Heart left ventricle (tissue), 16 donors: Measurements from ENCODE around the gene SYNGAP1. TPM values are rescaled to one million over a fixed set of nuclear protein-coding genes. Genes with fewer than 3 reads are reported as not detected.

Experiments used
- ATAC-seq, 4 donors: fragments of 200-7000 bp; cut with Tn5 transposase; one replicate each; pipeline ENCODE4 v1.9.1; 2020 to 2022; ENCODE audit warnings: moderate library complexity in 4 of 4, mild to moderate bottlenecking in 3 of 4, moderate number of reproducible peaks in 1 of 4
- DNase-seq, 5 donors: peaks; one replicate each; pipeline ENCODE4 v3.0.0-alpha.2; 2020
- H3K27ac ChIP-seq, 12 donors: fragments of 200-600 bp; sonication (generic) in 4 of 12; one replicate each; pipeline versions ENCODE4 v1.5.0 to v1.8.0; 2016 to 2022; ENCODE audit warnings: mild to moderate bottlenecking in 2 of 12
- H3K27me3 ChIP-seq, 9 donors: fragments of 200-600 bp; sonication (generic) in 2 of 9; one replicate each; pipeline versions ENCODE4 v1.5.1 to v1.8.0; 2016 to 2022; ENCODE audit warnings: mild to moderate bottlenecking in 3 of 9
- H3K36me3 ChIP-seq, 9 donors: fragments of 200-600 bp; sonication (generic) in 2 of 9; one replicate each; pipeline versions ENCODE4 v1.5.0 to v1.8.0; 2018 to 2022; ENCODE audit warnings: mild to moderate bottlenecking in 2 of 9
- H3K4me1 ChIP-seq, 12 donors: fragments of 200-600 bp; sonication (generic) in 4 of 12; one replicate each; pipeline versions ENCODE4 v1.5.0 to v1.8.0; 2016 to 2022; ENCODE audit warnings: mild to moderate bottlenecking in 3 of 12
- H3K4me3 ChIP-seq, 12 donors: fragments of 200-600 bp; sonication (generic) in 4 of 12; one replicate each; pipeline versions ENCODE4 v1.5.0 to v1.8.0; 2017 to 2022; ENCODE audit warnings: mild to moderate bottlenecking in 9 of 12, moderate library complexity in 4 of 12
- H3K9me3 ChIP-seq, 12 donors: fragments of 200-600 bp; sonication (generic) in 4 of 12; one replicate each; pipeline versions ENCODE4 v1.5.0 to v1.8.0; 2016 to 2022; ENCODE audit warnings: mild to moderate bottlenecking in 1 of 12
- CTCF ChIP-seq, 12 donors: fragments of 200-600 bp; sonication (generic) in 4 of 12; IDR thresholded peaks; one replicate each; pipeline versions ENCODE4 v1.5.0 to v1.8.0; 2018 to 2022; ENCODE audit warnings: antibody characterized with exemption in 12 of 12, mild to moderate bottlenecking in 5 of 12
- POLR2A ChIP-seq, 2 donors: fragments of 450-650 bp; IDR thresholded peaks; one replicate each; pipeline ENCODE4 v1.6.1; 2017; ENCODE audit warnings: antibody characterized with exemption in 2 of 2, mild to moderate bottlenecking in 2 of 2, moderate library complexity in 2 of 2
- WGBS, 4 donors: extraction: QIAGEN DNeasy Blood & Tissue Kit in 2 of 4; methylation state at CpG; one replicate each; pipeline versions ENCODE4 v1.1.5 to v1.1.7; 2013 to 2018; 5-methylcytosine and 5-hydroxymethylcytosine counted together
- intact Hi-C, 10 donors: fragments of 100-400 bp; cut with DNase I; formaldehyde crosslinking; loops; one replicate each; pipeline versions ENCODE4 v1.11.1 to v1.14.2; 2022
- microRNA-seq, 4 donors: library from miRNA; unstranded; fragments of <30 nt; microRNA quantifications; one replicate each; pipeline versions ENCODE4 to v1.2.0, GENCODE V29; 2017 to 2020
- polyA plus RNA-seq, 2 donors: library from polyadenylated mRNA; stranded (reverse); fragments of 200-250 nt; gene quantifications; one replicate each; pipeline ENCODE4 v1.2.3, GENCODE V29; 2013
- total RNA-seq, 9 donors: library from RNA; depleted of rRNA in 2 of 9; stranded (reverse); fragments of >200 nt in 2 of 9; fragmentation: NEBNext Ultra II Directional in 3 of 9; extraction: Animal tissue kit (Norgen Biotek cat#: 25700) in 3 of 9; gene quantifications; one replicate each; pipeline versions ENCODE4 v1.1.0 to v1.2.4, GENCODE V29; 2016 to 2023
- donor health status: ischemic (EF 13 %, LVEDD 7.1; RV severe dilation, severe dysfunction).
- donor health status: healthy with polysubstance abuse.
- donor health status: DM: no; HTN: yes; CAD: no.
- donor health status: DM: no; HTN: no; CAD: no.
- donor health status: ischemic (EF 25% LVEDD 6.9; RV normal size, moderate dysfunction).
- donor health status: ischemic (EF 25% LVEDD 5.7; RV mildly dilated, moderate dysfunction).
- donor health status: healthy.
- donor health status: DM: yes; HTN: yes; CAD: no.
- donor health status: ischemic (EF 35%, LVEDD 5.7; RV mildly dilated, moderate dysfunction).
- donor health status: nonischemic (EF 11% LVEDD 7.7; RV severe dilation, severe dysfunction).
- donor health status: DM: yes; HTN: yes; CAD: no.
- donor health status: PGD.
- donor health status: ischemic (EF 29% LVEDD 5.4; RV normal size, mild dysfunction).
- donor health status: nonischemic (EF 23%, LVEDD 6.1; RV moderate dilation, normal function).

Gene SYNGAP1
- total and polyA plus RNA-seq, 11 donors = 2.4 to 9.9 (median 5.0) TPM

DNA sequence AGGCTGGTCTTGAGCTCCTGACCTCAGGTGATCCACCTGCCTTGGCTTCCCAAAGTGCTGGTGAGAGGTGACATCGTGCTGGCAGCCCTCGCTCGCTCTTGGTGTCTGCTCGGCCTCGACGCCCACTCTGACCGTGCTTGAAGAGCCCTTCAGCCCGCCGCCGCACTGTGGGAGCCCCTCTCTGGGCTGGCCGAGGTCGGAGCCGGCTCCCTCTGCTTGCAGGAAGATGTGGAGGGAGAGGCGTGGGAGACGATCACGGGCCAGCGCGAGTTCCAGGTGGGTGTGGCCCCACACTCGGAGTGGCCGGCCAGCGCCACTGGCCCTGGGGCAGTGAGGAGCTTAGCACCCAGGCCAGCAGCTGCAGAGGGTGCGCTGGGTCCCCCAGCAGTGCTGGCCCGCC is 82.6 kb downstream of the SYNGAP1 start:
- ATAC-seq = no peak
- no peaks in the 10 kb centered on the region for H3K27me3 ChIP-seq
- H3K9me3 ChIP-seq = peaks cover 0 to 6% (median 0%) of the 10 kb centered on the region in 12 donors
- no peak for DNase-seq
- intact Hi-C loops = no loop called here
- H3K4me1 ChIP-seq = peaks cover 0 to 8% (median 0%) of the 10 kb centered on the region in 12 donors
- no peak overlapping the region for H3K27ac ChIP-seq
- H3K36me3 ChIP-seq = no peaks in the 10 kb centered on the region
- TF ChIP-seq CTCF (IDR thresholded peaks at IDR 0.05) (no peak), POLR2A (IDR thresholded peaks at IDR 0.05) (no peak)
- WGBS, 4 donors = 91 to 92% (median 92%) methylated on average over 5 to 23 of the region's 23 CpGs
- H3K4me3 ChIP-seq = no peak overlapping the region

GRCh38 chr6:33504486-33504885 is 84.6 kb downstream of the SYNGAP1 start:
- DNase-seq (no peak), ATAC-seq (no peak)
- no peak for TF ChIP-seq CTCF (IDR thresholded peaks at IDR 0.05)
- no peak for TF ChIP-seq POLR2A (IDR thresholded peaks at IDR 0.05)
- H3K27me3 ChIP-seq = no peaks in the 10 kb centered on the region
- no peak overlapping the region for H3K27ac ChIP-seq
- no peaks in the 10 kb centered on the region for H3K36me3 ChIP-seq
- no peak overlapping the region for H3K4me3 ChIP-seq
- peaks cover 0 to 17% (median 2%) of the 10 kb centered on the region in 12 donors for H3K4me1 ChIP-seq
- H3K9me3 ChIP-seq = peaks cover 0 to 6% (median 0%) of the 10 kb centered on the region in 12 donors
- intact Hi-C loops = no loop called here

Small RNAs within 50 kb of the gene (microRNA-seq; reads per million reads assigned to microRNA genes)
- 0 to 0.21 (median 0.03) reads per million in 4 donors for gene MIR5004

Other genes starting within 250 kb of the SYNGAP1 start
- gene COL11A2, start 227.6 kb upstream of the SYNGAP1 start, total RNA-seq = 1 to 10 TPM in 4 of 9 donors, under 1 TPM in 5; 0.42 to 2.3 (median 0.93) TPM
- 1 to 10 TPM in 1 of 2 donors, under 1 TPM in 1; 0.39 to 4.9 TPM for gene COL11A2, start 227.6 kb upstream of the SYNGAP1 start, polyA plus RNA-seq
- gene RXRB, start 219.4 kb upstream of the SYNGAP1 start, total RNA-seq = 10 to 100 TPM; 20.7 to 39.6 (median 33.4) TPM
- gene RXRB, start 219.4 kb upstream of the SYNGAP1 start, polyA plus RNA-seq = 10 to 100 TPM; 24.6 to 29.8 TPM
- gene SLC39A7, start 219.2 kb upstream of the SYNGAP1 start, total RNA-seq = 10 to 100 TPM; 42.4 to 70.4 (median 55.3) TPM
- gene SLC39A7, start 219.2 kb upstream of the SYNGAP1 start, polyA plus RNA-seq = 100 to 1,000 TPM in 1 of 2 donors, 10 to 100 TPM in 1; 39.9 to 197 TPM
- 10 to 100 TPM; 15.8 to 31.7 (median 18.8) TPM for gene HSD17B8, start 215.4 kb upstream of the SYNGAP1 start, total RNA-seq
- gene HSD17B8, start 215.4 kb upstream of the SYNGAP1 start, polyA plus RNA-seq = 10 to 100 TPM; 16.7 to 17.9 TPM
- gene RING1, start 211.6 kb upstream of the SYNGAP1 start, total RNA-seq = 10 to 100 TPM in 8 of 9 donors, 1 to 10 TPM in 1; 8.4 to 32.2 (median 27.3) TPM
- 10 to 100 TPM; 26.2 to 36.9 TPM for gene RING1, start 211.6 kb upstream of the SYNGAP1 start, polyA plus RNA-seq
- gene VPS52, start 148.2 kb upstream of the SYNGAP1 start, total RNA-seq = 10 to 100 TPM; 26.4 to 47.0 (median 34.2) TPM
- 10 to 100 TPM; 25.1 to 33.0 TPM for gene VPS52, start 148.2 kb upstream of the SYNGAP1 start, polyA plus RNA-seq
- gene RPS18, start 148.0 kb upstream of the SYNGAP1 start, total RNA-seq = 1,000 to 10,000 TPM in 4 of 9 donors, 100 to 1,000 TPM in 5; 685 to 1,292 (median 971) TPM
- gene RPS18, start 148.0 kb upstream of the SYNGAP1 start, polyA plus RNA-seq = 1,000 to 10,000 TPM; 2,229 to 3,458 TPM
- gene B3GALT4, start 142.9 kb upstream of the SYNGAP1 start, total RNA-seq = 10 to 100 TPM in 2 of 9 donors, 1 to 10 TPM in 7; 7.3 to 13.8 (median 9.1) TPM
- 1 to 10 TPM; 7.4 to 8.7 TPM for gene B3GALT4, start 142.9 kb upstream of the SYNGAP1 start, polyA plus RNA-seq
- 10 to 100 TPM; 12.2 to 39.5 (median 21.4) TPM for gene WDR46, start 130.8 kb upstream of the SYNGAP1 start, total RNA-seq
- gene WDR46, start 130.8 kb upstream of the SYNGAP1 start, polyA plus RNA-seq = 10 to 100 TPM; 20.8 to 41.0 TPM
- 10 to 100 TPM; 29.2 to 62.2 (median 43.2) TPM for gene PFDN6, start 130.5 kb upstream of the SYNGAP1 start, total RNA-seq
- 100 to 1,000 TPM; 243 to 287 TPM for gene PFDN6, start 130.5 kb upstream of the SYNGAP1 start, polyA plus RNA-seq
- gene RGL2, start 121.1 kb upstream of the SYNGAP1 start, total RNA-seq = 10 to 100 TPM; 39.3 to 61.1 (median 48.4) TPM
- gene RGL2, start 121.1 kb upstream of the SYNGAP1 start, polyA plus RNA-seq = 10 to 100 TPM; 34.9 to 67.8 TPM
- 100 to 1,000 TPM in 5 of 9 donors, 10 to 100 TPM in 4; 51.6 to 248 (median 107) TPM for gene TAPBP, start 106.0 kb upstream of the SYNGAP1 start, total RNA-seq
- gene TAPBP, start 106.0 kb upstream of the SYNGAP1 start, polyA plus RNA-seq = 10 to 100 TPM; 28.3 to 36.9 TPM
- gene ZBTB22, start 102.3 kb upstream of the SYNGAP1 start, total RNA-seq = 10 to 100 TPM; 10.9 to 22.1 (median 14.0) TPM
- 10 to 100 TPM in 1 of 2 donors, 1 to 10 TPM in 1; 7.5 to 15.5 TPM for gene ZBTB22, start 102.3 kb upstream of the SYNGAP1 start, polyA plus RNA-seq
- gene DAXX, start 97.1 kb upstream of the SYNGAP1 start, total RNA-seq = 10 to 100 TPM; 15.6 to 46.4 (median 18.7) TPM
- gene DAXX, start 97.1 kb upstream of the SYNGAP1 start, polyA plus RNA-seq = 10 to 100 TPM; 13.8 to 30.8 TPM
- gene KIFC1, start 28.2 kb upstream of the SYNGAP1 start, total RNA-seq = 1 to 10 TPM in 3 of 9 donors, under 1 TPM in 3, not detected in 3; 0.39 to 7.0 (median 1.0) TPM
- under 1 TPM; 0.04 to 0.30 TPM for gene KIFC1, start 28.2 kb upstream of the SYNGAP1 start, polyA plus RNA-seq
- 10 to 100 TPM; 43.0 to 82.1 (median 47.3) TPM for gene PHF1, start 9.1 kb upstream of the SYNGAP1 start, total RNA-seq
- 10 to 100 TPM; 54.0 to 77.0 TPM for gene PHF1, start 9.1 kb upstream of the SYNGAP1 start, polyA plus RNA-seq
- gene CUTA, start 2.0 kb upstream of the SYNGAP1 start, total RNA-seq = 100 to 1,000 TPM in 8 of 9 donors, 10 to 100 TPM in 1; 99.3 to 142 (median 120) TPM
- 100 to 1,000 TPM; 139 to 142 TPM for gene CUTA, start 2.0 kb upstream of the SYNGAP1 start, polyA plus RNA-seq
- gene ZBTB9, start 34.5 kb downstream of the SYNGAP1 start, total RNA-seq = 1 to 10 TPM; 2.5 to 6.4 (median 4.7) TPM
- 1 to 10 TPM; 2.2 to 5.6 TPM for gene ZBTB9, start 34.5 kb downstream of the SYNGAP1 start, polyA plus RNA-seq
- gene BAK1, start 160.2 kb downstream of the SYNGAP1 start, total RNA-seq = 10 to 100 TPM; 13.9 to 33.4 (median 18.9) TPM
- gene BAK1, start 160.2 kb downstream of the SYNGAP1 start, polyA plus RNA-seq = 10 to 100 TPM; 18.1 to 55.3 TPM
- gene ITPR3, start 201.3 kb downstream of the SYNGAP1 start, total RNA-seq = 10 to 100 TPM in 2 of 9 donors, 1 to 10 TPM in 7; 4.8 to 33.5 (median 7.8) TPM
- 1 to 10 TPM; 6.1 to 8.9 TPM for gene ITPR3, start 201.3 kb downstream of the SYNGAP1 start, polyA plus RNA-seq